GM21723 (cell line): ENCODE data around the gene RNF115.
"Not testable (repeated sequence)": the region's sequence is repeated elsewhere in the genome, so short reads cannot be mapped to it uniquely, and the experiment has no call there.

Source experiments
- ATAC-seq: cut with Tn5 transposase; IDR thresholded peaks from one replicate; pipeline ENCODE4 v1.9.1; 2021; ENCODE audit warnings: mild to moderate bottlenecking, moderate library complexity; ENCODE audit not compliant: unreplicated experiment

The RNF115 gene

GRCh38 chr1:145782272-145783099 is 41.4 kb downstream of the RNF115 start:
- no peak for ATAC-seq

- no peak for ATAC-seq
These were observed 45.8 kb downstream of the RNF115 start for GRCh38 chr1:145778146-145778540.

GRCh38 chr1:145777357-145778145 is 46.3 kb downstream of the RNF115 start:
- ATAC-seq = no peak

DNA sequence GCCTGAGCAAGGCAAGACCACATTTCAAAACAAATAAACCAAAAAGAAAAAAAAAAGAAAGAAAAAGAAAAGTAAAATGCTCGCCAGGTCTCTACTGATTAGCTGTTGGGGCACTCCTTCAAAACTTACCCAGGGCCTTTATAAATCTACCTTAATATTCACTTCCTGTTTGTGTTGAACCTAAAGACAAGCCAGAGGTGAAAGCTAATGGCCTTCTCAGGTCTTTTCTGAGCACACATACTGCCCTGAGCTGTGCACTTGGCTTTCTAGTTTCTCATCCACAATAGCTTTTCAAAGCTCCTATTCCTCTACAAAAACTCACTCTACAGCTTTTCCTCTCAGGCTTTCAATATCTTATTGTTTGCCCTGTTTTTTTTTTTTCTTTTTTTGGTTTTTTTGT is 50.5 kb downstream of the RNF115 start:
- ATAC-seq = no peak

GRCh38 chr1:145771056-145771455 is 52.8 kb downstream of the RNF115 start:
- no peak for ATAC-seq

DNA sequence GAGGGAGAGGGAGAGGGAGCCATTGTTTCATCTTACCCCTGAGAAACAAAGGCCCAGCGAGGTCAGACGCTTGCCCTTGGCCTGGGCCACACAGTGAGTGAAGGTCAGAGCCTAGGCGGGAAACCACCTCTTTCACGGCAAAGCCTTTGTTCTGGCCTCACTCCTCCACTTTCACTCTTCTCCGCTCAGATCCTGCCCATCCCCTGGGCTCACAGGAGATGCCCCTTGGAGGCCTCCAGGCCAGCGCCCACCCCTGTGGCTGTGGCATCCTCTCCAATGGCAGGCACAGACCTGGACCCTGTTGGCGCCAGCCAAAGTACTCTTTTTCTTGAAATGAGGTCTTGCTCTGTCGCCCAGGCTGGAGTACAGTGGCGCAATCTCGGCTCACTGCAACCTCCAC is 55.9 kb downstream of the RNF115 start:
- ATAC-seq = not testable (repeated sequence)

DNA sequence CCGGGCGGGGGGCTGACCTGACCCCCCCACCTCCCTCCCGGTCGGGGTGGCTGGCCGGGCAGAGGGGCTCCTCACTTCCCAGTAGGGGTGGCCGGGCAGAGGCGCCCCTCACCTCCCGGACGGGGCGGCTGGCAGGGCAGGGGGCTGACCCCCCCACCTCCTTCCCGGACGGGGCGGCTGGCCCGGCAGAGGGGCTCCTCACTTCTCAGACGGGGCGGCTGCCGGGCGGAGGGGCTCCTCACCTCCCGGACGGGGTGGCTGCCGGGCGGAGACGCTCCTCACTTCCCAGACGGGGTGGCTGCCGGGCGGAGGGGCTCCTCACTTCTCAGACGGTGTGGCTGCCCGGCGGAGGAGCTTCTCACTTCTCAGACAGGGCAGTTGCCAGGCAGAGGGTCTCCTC is 57.0 kb downstream of the RNF115 start:
- not testable (repeated sequence) for ATAC-seq

DNA sequence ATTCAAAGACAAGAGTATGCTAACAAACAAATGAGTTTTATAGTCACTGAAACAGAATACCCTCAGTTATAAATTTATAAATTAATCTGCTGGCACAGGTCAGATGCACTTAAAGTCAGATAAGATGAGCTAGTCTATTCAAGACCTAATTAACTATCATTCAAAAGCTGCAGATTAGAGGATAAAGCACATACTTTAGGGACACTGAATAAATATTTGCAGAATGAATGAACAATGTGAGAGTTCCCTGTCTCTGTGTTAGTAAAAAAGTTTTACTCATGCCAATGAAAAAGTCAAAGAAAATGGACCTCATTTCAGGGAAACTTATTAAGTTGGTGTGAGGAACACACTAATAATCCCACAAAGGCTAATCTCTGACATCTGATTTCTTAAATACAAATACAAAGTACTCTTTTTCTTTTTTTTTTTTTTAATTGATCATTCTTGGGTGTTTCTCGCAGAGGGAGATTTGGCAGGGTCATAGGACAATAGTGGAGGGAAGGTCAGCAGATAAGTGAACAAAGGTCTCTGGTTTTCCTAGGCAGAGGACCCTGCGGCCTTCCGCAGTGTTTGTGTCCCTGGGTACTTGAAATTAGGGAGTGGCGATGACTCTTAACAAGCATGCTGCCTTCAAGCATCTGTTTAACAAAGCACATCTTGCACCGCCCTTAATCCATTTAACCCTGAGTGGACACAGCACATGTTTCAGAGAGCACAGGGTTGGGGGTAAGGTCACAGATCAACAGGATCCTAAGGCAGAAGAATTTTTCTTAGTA is 58.1 kb downstream of the RNF115 start:
- ATAC-seq = not testable (repeated sequence)

- not testable (repeated sequence) for ATAC-seq
These were observed 58.8 kb downstream of the RNF115 start for GRCh38 chr1:145765127-145765526.

DNA sequence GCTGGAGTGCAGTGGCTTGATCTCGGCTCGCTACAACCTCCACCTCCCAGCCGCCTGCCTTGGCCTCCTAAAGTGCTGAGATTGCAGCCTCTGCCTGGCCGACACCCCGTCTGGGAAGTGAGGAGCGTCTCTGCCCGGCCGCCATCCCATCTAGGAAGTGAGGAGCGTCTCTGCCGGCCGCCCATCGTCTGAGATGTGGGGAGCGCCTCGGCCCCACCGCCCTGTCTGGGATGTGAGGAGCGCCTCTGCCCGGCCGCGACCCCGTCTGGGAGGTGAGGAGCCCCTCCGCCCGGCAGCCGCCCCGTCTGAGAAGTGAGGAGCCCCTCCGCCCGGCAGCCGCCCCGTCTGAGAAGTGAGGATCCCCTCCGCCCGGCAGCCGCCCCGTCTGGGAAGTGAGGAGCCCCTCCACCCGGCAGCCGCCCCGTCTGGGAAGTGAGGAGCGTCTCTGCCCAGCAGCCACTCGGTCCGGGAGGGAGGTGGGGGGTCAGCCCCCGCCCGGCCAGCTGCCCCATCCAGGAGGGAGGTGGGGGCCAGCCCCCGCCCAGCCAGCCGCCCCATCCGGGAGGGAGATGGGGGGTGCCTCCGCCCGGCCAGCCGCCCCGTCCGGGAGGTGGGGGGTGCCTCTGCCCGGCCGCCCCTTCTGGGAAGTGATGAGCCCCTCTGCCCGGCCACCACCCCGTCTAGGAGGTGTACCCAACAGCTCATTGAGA is 59.5 kb downstream of the RNF115 start:
- ATAC-seq = not testable (repeated sequence)

DNA sequence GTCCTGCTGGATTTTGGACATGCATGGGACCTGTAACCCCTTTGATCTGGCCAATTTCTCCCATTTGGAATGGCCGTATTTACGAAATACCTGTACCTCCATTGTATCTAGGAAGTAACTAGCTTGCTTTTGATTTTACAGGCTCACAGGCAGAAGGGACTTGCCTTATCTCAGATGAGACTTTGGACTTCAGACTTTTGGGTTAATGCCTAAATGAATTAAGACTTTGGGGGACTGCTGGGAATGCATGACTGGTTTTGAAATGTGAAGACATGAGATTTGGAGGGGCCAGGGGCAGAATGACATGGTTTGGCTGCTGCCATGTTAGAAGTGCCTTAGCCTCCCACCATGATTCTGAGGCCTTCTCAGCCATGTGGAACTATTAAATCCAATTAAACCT is 61.9 kb downstream of the RNF115 start:
- not testable (repeated sequence) for ATAC-seq

DNA sequence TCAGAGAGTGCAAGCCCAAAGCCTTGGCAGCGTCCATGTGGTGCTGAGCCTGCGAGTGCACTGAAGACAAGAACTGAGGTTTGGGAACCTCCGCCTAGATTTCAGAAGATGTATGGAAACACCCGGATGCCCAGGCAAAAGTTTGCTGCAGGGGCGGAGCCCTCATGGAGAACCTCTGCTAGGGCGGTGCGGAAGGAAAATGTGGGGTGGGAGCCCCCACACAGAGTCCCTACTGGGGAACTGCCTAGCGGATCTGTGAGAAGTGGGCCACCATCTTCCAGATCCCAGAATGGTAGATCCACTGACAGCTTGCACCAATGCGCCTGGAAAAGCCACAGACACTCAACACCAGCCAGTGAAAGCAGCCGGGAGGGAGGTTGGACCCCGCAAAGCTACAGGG is 62.4 kb downstream of the RNF115 start:
- not testable (repeated sequence) for ATAC-seq

DNA sequence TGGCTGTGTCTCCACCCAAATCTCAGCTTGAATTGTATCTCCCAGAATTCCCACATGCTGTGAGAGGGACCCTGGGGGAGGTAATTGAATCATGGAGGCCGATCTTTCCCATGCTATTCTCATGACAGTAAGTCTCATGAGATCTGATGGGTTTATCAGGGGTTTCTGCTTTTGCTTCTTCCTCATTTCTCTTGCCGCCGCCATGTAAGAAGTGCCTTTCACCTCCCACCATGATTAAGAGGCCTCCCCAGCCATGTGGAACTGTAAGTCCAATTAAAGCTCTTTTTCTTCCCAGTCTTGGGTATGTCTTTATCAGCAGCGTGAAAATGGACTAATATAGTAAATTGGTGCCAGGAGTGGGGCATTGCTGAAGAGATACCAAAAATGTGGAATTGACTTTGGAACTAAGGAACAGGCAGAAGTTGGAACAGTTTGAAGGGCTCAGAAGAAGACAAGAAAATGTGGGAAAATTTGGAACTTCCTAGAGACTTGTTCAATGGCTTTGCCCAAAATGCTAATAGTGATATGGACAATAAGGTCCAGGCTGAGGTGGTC is 63.4 kb downstream of the RNF115 start:
- not testable (repeated sequence) for ATAC-seq

DNA sequence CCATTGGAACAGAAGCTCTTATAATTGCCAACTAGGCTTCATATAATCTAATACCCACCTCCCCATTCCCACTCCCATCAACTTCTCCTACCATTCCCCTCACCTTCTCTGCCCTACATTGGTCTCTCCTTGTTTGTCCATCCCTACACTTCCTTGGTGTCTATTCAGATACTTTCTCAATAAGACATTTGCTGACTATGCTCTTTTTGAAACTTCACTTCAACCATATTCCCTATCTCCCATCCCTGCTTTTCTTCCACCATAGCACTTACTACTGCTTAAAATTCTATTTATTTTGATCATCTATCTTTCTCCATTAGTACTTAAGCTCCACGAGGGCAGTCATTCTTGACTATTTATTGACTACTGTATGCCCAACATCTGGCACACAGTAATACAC is 64.2 kb downstream of the RNF115 start:
- ATAC-seq = no peak

DNA sequence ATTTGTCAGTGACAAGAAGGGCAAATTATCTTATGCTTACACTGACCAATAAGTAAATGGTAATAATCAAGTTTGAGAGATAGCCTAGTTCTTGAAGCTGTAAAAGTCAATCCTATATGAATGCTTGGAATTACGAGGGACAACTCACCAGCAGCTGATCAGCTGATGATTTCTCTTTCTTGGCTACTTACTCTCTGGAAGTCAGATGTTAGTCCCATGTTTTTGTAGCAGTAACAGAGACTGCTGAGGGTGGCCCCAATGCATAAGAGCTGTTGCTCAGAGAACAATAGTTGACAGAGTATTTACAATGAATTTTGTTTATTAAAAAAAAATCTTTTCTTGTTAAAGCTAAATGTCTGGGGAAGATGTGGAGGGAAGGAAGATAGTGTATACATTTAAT is 65.3 kb downstream of the RNF115 start:
- ATAC-seq = no peak

GRCh38 chr1:145758116-145758515 is 65.8 kb downstream of the RNF115 start:
- ATAC-seq = no peak

GRCh38 chr1:145757420-145757819 is 66.5 kb downstream of the RNF115 start:
- ATAC-seq = no peak

- no peak for ATAC-seq
These were observed 72.3 kb downstream of the RNF115 start for GRCh38 chr1:145751491-145752037.

- ATAC-seq = no peak
These were observed 73.5 kb downstream of the RNF115 start for GRCh38 chr1:145750426-145750825.
